Mucosa of descending colon (tissue), 3 donors: ENCODE measurements around the gene ADGRG7. TPM values are rescaled to one million over a fixed set of nuclear protein-coding genes. Genes with fewer than 3 reads are reported as not detected.

Experiments
- ATAC-seq: fragments of 200-7000 bp; cut with Tn5 transposase; one replicate; pipeline ENCODE4 v1.9.1; 2020; ENCODE audit warnings: mild to moderate bottlenecking, moderate library complexity
- DNase-seq, 3 donors: peaks; one replicate each; pipeline ENCODE4 v3.0.0-alpha.2; 2020
- H3K36me3 ChIP-seq: fragments of 200-600 bp; one replicate; pipeline ENCODE4 v1.8.0; 2021; ENCODE audit warnings: low read depth, mild to moderate bottlenecking
- H3K4me1 ChIP-seq: fragments of 200-600 bp; one replicate; pipeline ENCODE4 v1.8.0; 2021; ENCODE audit warnings: low read depth, mild to moderate bottlenecking
- H3K4me3 ChIP-seq: fragments of 200-600 bp; one replicate; pipeline ENCODE4 v1.8.0; 2021; ENCODE audit warnings: mild to moderate bottlenecking
- H3K9me3 ChIP-seq: fragments of 200-600 bp; one replicate; pipeline ENCODE4 v1.8.0; 2021; ENCODE audit warnings: mild to moderate bottlenecking
- CTCF ChIP-seq: fragments of 200-600 bp; IDR thresholded peaks from one replicate; pipeline ENCODE4 v1.8.0; 2022; ENCODE audit warnings: antibody characterized with exemption, mild to moderate bottlenecking
- intact Hi-C, 2 donors: fragments of 100-400 bp; cut with DNase I in 1 of 2; cut with micrococcal nuclease in 1 of 2; formaldehyde crosslinking; loops; one replicate each; pipeline versions ENCODE4 v1.11.0 to v1.11.1; 2022; cut with DNase I, micrococcal nuclease
- long read RNA-seq, 2 donors: library from polyadenylated mRNA; unstranded; transcript quantifications; one replicate each; pipeline ENCODE4 v2.0.0, GENCODE V29; 2019 to 2021
- total RNA-seq, 3 donors: library from RNA; stranded (reverse); fragmentation: NEBNext Ultra II Directional in 2 of 3; extraction: Animal tissue kit (Norgen Biotek cat#: 25700) in 2 of 3; gene quantifications; one replicate each; pipeline versions ENCODE4 v1.2.1 to v1.2.4, GENCODE V29; 2021 to 2023
- donor health status: DM: no; HTN: no; CAD: no; lungs with moderate emphysema.
- donor health status: DM: no; HTN: no; CAD: no.
- donor health status: DM: no; HTN: yes; CAD: no.

The ADGRG7 gene
- 10 to 100 TPM in 2 of 3 donors, 1 to 10 TPM in 1; 9.7 to 21.7 (median 13.9) TPM for total RNA-seq
- long read RNA-seq, donor 1, partial matches to known transcripts, result 0 of 4 reads
- long read RNA-seq, donor 1, other reads (novel, unspliced or antisense), result 0 of 4 reads
- long read RNA-seq, donor 2, partial matches to known transcripts, result 1 of 4 reads
- long read RNA-seq, donor 2, other reads (novel, unspliced or antisense), result 0 of 4 reads

- no peaks in the 10 kb centered on the region for H3K36me3 ChIP-seq
- H3K9me3 ChIP-seq, result no peaks in the 10 kb centered on the region
- intact Hi-C loops, result no loop called here
- H3K4me1 ChIP-seq, result peaks cover 10% of the 10 kb centered on the region
- TF ChIP-seq CTCF, result no peak
- H3K4me3 ChIP-seq, result no peak within 1 kb of the TSS
- ATAC-seq, result peak; percentile 90
- DNase-seq, result peak in 1 of 3 donors; percentile 46
Measured at GRCh38 chr3:100609305-100609704, at the start of gene ADGRG7. ADGRG7 (plus strand) TSS chr3:100609601; CDS start chr3:100609857, 256 bp downstream.

DNA sequence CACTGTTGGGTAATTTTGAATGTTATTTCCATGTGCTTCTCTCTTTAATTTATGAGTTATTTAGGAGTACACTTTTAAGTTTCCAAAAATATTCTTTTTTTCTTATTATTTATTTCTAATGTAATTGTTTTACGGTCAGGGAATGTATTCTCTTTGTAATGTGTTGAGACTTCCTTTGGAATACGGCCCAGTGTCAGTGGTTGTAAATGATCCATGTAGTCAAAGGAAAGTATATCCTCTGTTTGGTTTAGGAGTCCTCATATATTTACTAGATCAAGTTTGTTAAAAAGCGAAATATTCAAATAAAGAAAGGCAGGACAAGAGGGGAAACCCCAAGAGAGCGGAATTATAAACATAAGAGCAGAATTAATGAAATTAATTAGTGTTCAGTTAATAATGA lies 49.0 kb upstream of the ADGRG7 start:
- Histone ChIP-seq H3K36me3 (no peaks in the 10 kb centered on the region), H3K4me1 (no peaks in the 10 kb centered on the region), H3K9me3 (no peaks in the 10 kb centered on the region), H3K4me3 (no peak overlapping the region)
- TF ChIP-seq CTCF, result no peak
- no peak for DNase-seq
- intact Hi-C loops, result no loop called here
- no peak for ATAC-seq

GRCh38 chr3:100561459-100562158 lies 47.8 kb upstream of the ADGRG7 start:
- no peak for ATAC-seq

DNA sequence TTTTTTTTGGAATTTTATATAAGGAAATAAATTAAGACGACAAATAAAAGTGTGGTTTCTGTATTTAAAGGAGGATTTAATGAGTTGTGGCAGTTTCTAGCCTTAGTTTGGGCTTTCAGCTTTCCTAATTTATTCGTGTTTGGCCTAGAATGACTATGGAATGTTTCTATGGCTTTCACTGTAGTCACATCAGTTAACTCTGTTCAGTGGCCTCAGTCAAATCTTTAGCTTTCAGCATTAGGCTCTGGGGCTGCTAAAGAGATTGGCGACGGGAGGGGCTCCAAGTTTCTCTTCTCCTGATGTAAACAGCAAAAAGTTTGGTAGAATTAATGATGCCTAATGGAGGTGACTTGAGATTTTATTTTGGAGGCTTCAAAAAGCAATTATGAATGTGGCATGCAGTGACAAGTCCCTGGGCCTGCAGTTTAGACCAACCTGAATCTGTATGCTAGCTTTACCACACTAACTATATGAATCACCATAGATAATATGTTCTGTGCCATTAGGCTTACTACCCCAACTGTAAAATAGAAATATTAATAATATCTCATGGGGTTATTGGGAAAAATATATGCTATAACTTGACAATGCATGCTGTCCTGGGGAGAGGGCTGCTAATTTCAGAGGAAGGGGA lies 47.1 kb upstream of the ADGRG7 start:
- no peaks in the 10 kb centered on the region for H3K36me3 ChIP-seq
- DNase-seq (no peak), ATAC-seq (no peak)
- no peaks in the 10 kb centered on the region for H3K9me3 ChIP-seq
- TF ChIP-seq CTCF, result no peak
- intact Hi-C loops, result no loop called here
- H3K4me3 ChIP-seq, result no peak overlapping the region
- H3K4me1 ChIP-seq, result no peaks in the 10 kb centered on the region

More at GRCh38 chr3:100561459-100562158, 47.8 kb upstream of the ADGRG7 start:
- H3K9me3 ChIP-seq, result no peaks in the 10 kb centered on the region
- intact Hi-C loops, result no loop called here
- H3K4me3 ChIP-seq, result no peak overlapping the region
- H3K4me1 ChIP-seq, result no peaks in the 10 kb centered on the region
- no peaks in the 10 kb centered on the region for H3K36me3 ChIP-seq
- DNase-seq, result no peak
- TF ChIP-seq CTCF, result no peak

GRCh38 chr3:100563228-100563627 lies 46.2 kb upstream of the ADGRG7 start:
- no peak for ATAC-seq
- no peaks in the 10 kb centered on the region for H3K36me3 ChIP-seq
- no peak for DNase-seq
- intact Hi-C loops, result no loop called here
- no peak overlapping the region for H3K4me3 ChIP-seq
- H3K9me3 ChIP-seq, result no peaks in the 10 kb centered on the region
- H3K4me1 ChIP-seq, result no peaks in the 10 kb centered on the region
- TF ChIP-seq CTCF, result no peak
